HepG2 (cell line): ENCODE measurements around the gene EFL1. TPM values are rescaled to one million over a fixed set of nuclear protein-coding genes. Genes with fewer than 3 reads are reported as not detected.

ENCODE experiments used
- ATAC-seq: fragments of 200-7000 bp; cut with Tn5 transposase; 3 replicates; pipeline ENCODE4 v1.9.1; 2020; ENCODE audit warnings: mild to moderate bottlenecking, moderate library complexity
- BruUV-seq: library from RNA; stranded (reverse); fragments of 400-500 nt; replicated peaks from 2 replicates; lab custom pipeline; 2021; lab: Mats Ljungman, UMichigan
- CTCF ChIA-PET: fragments of 300-600 bp; formaldehyde crosslinking; extraction: SDS; loops from one replicate; lab custom pipeline; 2021; ENCODE audit warnings: low total read pairs, inconsistent platforms, low intra/inter-chr PET ratio; lab: Yijun Ruan, JAX
- POLR2A ChIA-PET: fragments of 350-600 bp; sonication (Branson Sonifier 250); formaldehyde crosslinking; loops from one replicate; lab custom pipeline; 2020; ENCODE audit warnings: antibody characterized with exemption, inconsistent platforms; lab: Yijun Ruan, JAX
- DNase-seq: peaks from one replicate; pipeline ENCODE4 v3.0.0-alpha.2; 2015; ENCODE audit warnings: low spot score
- FAIRE-seq: peaks from 3 replicates; lab custom pipeline; 2011; peaks lifted over from hg19 to GRCh38; lab: Jason Lieb, UNC
- H2AFZ ChIP-seq: one replicate; pipeline ENCODE4 v1.6.1; 2011; ENCODE audit warnings: low read length, inconsistent platforms
- H3K27ac ChIP-seq: fragments of 300-600 bp; 3 replicates; pipeline ENCODE4 v1.8.0; 2011; ENCODE audit warnings: mixed run types, mild to moderate bottlenecking, mixed read lengths, low read length, inconsistent platforms; ENCODE audit not compliant: insufficient read depth; ENCODE audit errors: extremely low read length
- H3K27me3 ChIP-seq, 2 experiments: fragments of 200-600 bp in 1 of 2; 2 replicates in 1 of 2; 3 replicates in 1 of 2; pipeline versions ENCODE4 v1.6.0 to v1.8.0; 2011; ENCODE audit warnings: low read length in 2 of 2, mild to moderate bottlenecking in 2 of 2, moderate library complexity in 2 of 2, inconsistent platforms in 1 of 2; ENCODE audit not compliant: insufficient read depth in 2 of 2, control insufficient read depth in 1 of 2
- H3K36me3 ChIP-seq, 2 experiments: fragments of 200-600 bp in 1 of 2; replicated peaks in 1 of 2; 2 replicates in 1 of 2; 3 replicates in 1 of 2; pipeline versions ENCODE4 v1.5.1 to v1.8.0; 2011; ENCODE audit warnings: low read length in 2 of 2, inconsistent platforms in 1 of 2; ENCODE audit not compliant: insufficient read depth in 2 of 2, control insufficient read depth in 1 of 2
- H3K4me1 ChIP-seq: 2 replicates; pipeline ENCODE4 v1.5.1; 2012; ENCODE audit warnings: low read length, inconsistent platforms; ENCODE audit not compliant: insufficient read depth
- H3K4me2 ChIP-seq: 2 replicates; pipeline ENCODE4 v1.6.0; 2011; ENCODE audit warnings: low read depth, low read length, inconsistent platforms
- H3K4me3 ChIP-seq, 3 experiments: fragments of 200-600 bp in 1 of 3; sonication (generic), shearing (Covaris generic) in 1 of 3; replicated peaks in 1 of 3; 2 replicates each; pipeline ENCODE4 v1.5.1; 2011 to 2016; ENCODE audit warnings: low read length in 3 of 3, inconsistent platforms in 2 of 3, low read depth in 2 of 3, mild to moderate bottlenecking in 2 of 3, control low read depth in 1 of 3, mixed read lengths in 1 of 3; ENCODE audit not compliant: insufficient read depth in 1 of 3
- H3K79me2 ChIP-seq: one replicate; pipeline ENCODE4 v1.6.1; 2011; ENCODE audit warnings: low read length, inconsistent platforms; ENCODE audit not compliant: insufficient read depth
- H3K9ac ChIP-seq: 2 replicates; pipeline ENCODE4 v1.6.0; 2011; ENCODE audit warnings: mild to moderate bottlenecking, low read depth, low read length, inconsistent platforms; ENCODE audit not compliant: insufficient read depth
- H3K9me3 ChIP-seq: 2 replicates; pipeline ENCODE4 v1.5.1; 2012; ENCODE audit warnings: mild to moderate bottlenecking, low read length
- H4K20me1 ChIP-seq: 2 replicates; pipeline ENCODE4 v1.6.0; 2011; ENCODE audit warnings: inconsistent platforms, mild to moderate bottlenecking, low read length, moderate library complexity; ENCODE audit not compliant: insufficient read depth
- BRD4 ChIP-seq: sonication (generic); formaldehyde crosslinking; IDR thresholded peaks from 2 replicates; pipeline ENCODE4 v1.4.0; 2020; ENCODE audit warnings: missing genetic modification reagents
- MEIS1 ChIP-seq: sonication (generic); formaldehyde crosslinking; IDR thresholded peaks from 2 replicates; pipeline ENCODE4 v1.9.0; 2021; ENCODE audit warnings: mild to moderate bottlenecking, missing genetic modification reagents, moderate library complexity, borderline replicate concordance
- RFX1 ChIP-seq: fragments of 450-650 bp; IDR thresholded peaks from 2 replicates; pipeline ENCODE4 v1.6.1; 2017
- ZEB1 ChIP-seq: IDR thresholded peaks from 2 replicates; pipeline ENCODE4 v1.6.1; 2012; ENCODE audit warnings: mild to moderate bottlenecking, low read depth, inconsistent platforms; ENCODE audit not compliant: insufficient replicate concordance
- ZNF263 ChIP-seq: sonication (generic); formaldehyde crosslinking; IDR thresholded peaks from 2 replicates; pipeline ENCODE4 v1.4.0; 2020; ENCODE audit warnings: missing genetic modification reagents
- ZNF652 ChIP-seq: IDR thresholded peaks from 2 replicates; pipeline ENCODE4 v1.6.1; 2016; ENCODE audit warnings: low read depth, borderline replicate concordance
- ZNF713 ChIP-seq: sonication (generic); formaldehyde crosslinking; IDR thresholded peaks from 2 replicates; pipeline ENCODE4 v1.4.0; 2020; ENCODE audit warnings: mild to moderate bottlenecking, missing genetic modification reagents
- WGBS: methylation state at CpG from one replicate; pipeline ENCODE4 v1.1.6; 2017; ENCODE audit warnings: low lambda C conversion rate; 5-methylcytosine and 5-hydroxymethylcytosine counted together
- in situ Hi-C: cut with HindIII; loops from 2 replicates; pipeline ENCODE4 v1.10.0; 2017; ENCODE audit warnings: low pct_unique_long_range_greater_than_20kb; ENCODE audit not compliant: extremely low pct_ligation_motif_present
- intact Hi-C: fragments of 100-400 bp; cut with micrococcal nuclease; formaldehyde crosslinking; loops from one replicate; pipeline ENCODE4 v1.10.0; 2022; ENCODE audit not compliant: unreplicated experiment
- polyA plus RNA-seq, 8 experiments: library from polyadenylated mRNA; depleted of rRNA in 3 of 8; stranded (reverse) in 7 of 8; unstranded in 1 of 8; fragments of >200 nt; fragmentation: Illumina TruSeq in 4 of 8; extraction: Trizol in 4 of 8; gene quantifications; 2 replicates each; pipeline versions ENCODE4 v1.2.1 to v1.2.3, GENCODE V29; 2011 to 2016; ENCODE audit warnings: low read depth in 4 of 8, missing spikeins in 1 of 8, mixed read lengths in 1 of 8; ENCODE audit not compliant: insufficient read depth in 1 of 8
- total RNA-seq, 5 experiments: library from RNA; depleted of rRNA; stranded (reverse); fragments of >200 nt; fragmentation: Illumina TruSeq; extraction: Trizol; gene quantifications; 2 replicates each; pipeline ENCODE4 v1.2.3, GENCODE V29; 2016; ENCODE audit warnings: low read depth in 1 of 5
- TF ChIP-seq, protein P1 (sequence below): sonication (generic); formaldehyde crosslinking; IDR thresholded peaks from 2 replicates; pipeline ENCODE4; 2020; ENCODE audit warnings: missing genetic modification reagents, mild to moderate bottlenecking, borderline replicate concordance
- TF ChIP-seq, protein P2 (sequence below): IDR thresholded peaks from 2 replicates; pipeline ENCODE4 v1.6.1; 2016
- TF ChIP-seq, protein P3 (sequence below): sonication (generic); formaldehyde crosslinking; IDR thresholded peaks from 2 replicates; pipeline ENCODE4 v1.4.0; 2020; ENCODE audit warnings: missing genetic modification reagents, borderline replicate concordance

The EFL1 gene
- total and polyA plus RNA-seq, 2 of the 13 experiments (the other 11 are each of a cell fraction or from before 2014, with no cell fraction given) = 6.4 to 12.0 TPM

- peaks cover 0 to 15% of the 10 kb centered on the region in 2 experiments; a peak in 2 of 5 replicates for H3K27me3 ChIP-seq
- POLR2A ChIA-PET = no interaction called here
- TF ChIP-seq, protein P1, sequence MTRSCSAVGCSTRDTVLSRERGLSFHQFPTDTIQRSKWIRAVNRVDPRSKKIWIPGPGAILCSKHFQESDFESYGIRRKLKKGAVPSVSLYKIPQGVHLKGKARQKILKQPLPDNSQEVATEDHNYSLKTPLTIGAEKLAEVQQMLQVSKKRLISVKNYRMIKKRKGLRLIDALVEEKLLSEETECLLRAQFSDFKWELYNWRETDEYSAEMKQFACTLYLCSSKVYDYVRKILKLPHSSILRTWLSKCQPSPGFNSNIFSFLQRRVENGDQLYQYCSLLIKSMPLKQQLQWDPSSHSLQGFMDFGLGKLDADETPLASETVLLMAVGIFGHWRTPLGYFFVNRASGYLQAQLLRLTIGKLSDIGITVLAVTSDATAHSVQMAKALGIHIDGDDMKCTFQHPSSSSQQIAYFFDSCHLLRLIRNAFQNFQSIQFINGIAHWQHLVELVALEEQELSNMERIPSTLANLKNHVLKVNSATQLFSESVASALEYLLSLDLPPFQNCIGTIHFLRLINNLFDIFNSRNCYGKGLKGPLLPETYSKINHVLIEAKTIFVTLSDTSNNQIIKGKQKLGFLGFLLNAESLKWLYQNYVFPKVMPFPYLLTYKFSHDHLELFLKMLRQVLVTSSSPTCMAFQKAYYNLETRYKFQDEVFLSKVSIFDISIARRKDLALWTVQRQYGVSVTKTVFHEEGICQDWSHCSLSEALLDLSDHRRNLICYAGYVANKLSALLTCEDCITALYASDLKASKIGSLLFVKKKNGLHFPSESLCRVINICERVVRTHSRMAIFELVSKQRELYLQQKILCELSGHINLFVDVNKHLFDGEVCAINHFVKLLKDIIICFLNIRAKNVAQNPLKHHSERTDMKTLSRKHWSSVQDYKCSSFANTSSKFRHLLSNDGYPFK (CRISPR knock-in tag) = no peak
- no peak for TF ChIP-seq ZNF263 (CRISPR knock-in tag)
- H3K27ac ChIP-seq = no peak overlapping the region
- H3K9ac ChIP-seq = no peak overlapping the region
- 6% methylated on average over 10 of the region's 14 CpGs for WGBS
- FAIRE-seq (no peak), ATAC-seq (no peak; the same call in 2 of the 3 replicates), DNase-seq (no peak)
- no peaks in the 10 kb centered on the region for H4K20me1 ChIP-seq
- intact Hi-C loops = no loop called here
- no peaks in the 10 kb centered on the region for H3K9me3 ChIP-seq
- in situ Hi-C loops = no loop called here
- H3K36me3 ChIP-seq = no peaks in the 10 kb centered on the region
- no peaks in the 10 kb centered on the region for H3K79me2 ChIP-seq
- H3K4me1 ChIP-seq = no peaks in the 10 kb centered on the region
- H2AFZ ChIP-seq = no peak overlapping the region
- BruUV-seq = no TSS peak
- no peak overlapping the region for H3K4me2 ChIP-seq
- no peak overlapping the region for H3K4me3 ChIP-seq
- CTCF ChIA-PET = no interaction called here
These were observed 180.4 kb downstream of the EFL1 start for GRCh38 chr15:82081914-82082762.

- Histone ChIP-seq H3K36me3 (no peaks in the 10 kb centered on the region), H2AFZ (no peak overlapping the region), H3K9me3 (no peaks in the 10 kb centered on the region), H3K4me3 (no peak overlapping the region), H3K27me3 (peaks cover 0 to 16% of the 10 kb centered on the region in 2 experiments; a peak in 2 of 5 replicates), H3K9ac (no peak overlapping the region), H3K4me1 (no peaks in the 10 kb centered on the region), H3K79me2 (no peaks in the 10 kb centered on the region), H4K20me1 (no peaks in the 10 kb centered on the region), H3K27ac (no peak overlapping the region), H3K4me2 (no peak overlapping the region)
- FAIRE-seq = no peak
- in situ Hi-C loops (no loop called here), intact Hi-C loops (no loop called here)
- no peak for DNase-seq
- 2% methylated on average over 5 of the region's 6 CpGs for WGBS
- ChIA-PET CTCF (no interaction called here), POLR2A (no interaction called here)
- no TSS peak for BruUV-seq
- no peak for ATAC-seq
- TF ChIP-seq, protein P2, sequence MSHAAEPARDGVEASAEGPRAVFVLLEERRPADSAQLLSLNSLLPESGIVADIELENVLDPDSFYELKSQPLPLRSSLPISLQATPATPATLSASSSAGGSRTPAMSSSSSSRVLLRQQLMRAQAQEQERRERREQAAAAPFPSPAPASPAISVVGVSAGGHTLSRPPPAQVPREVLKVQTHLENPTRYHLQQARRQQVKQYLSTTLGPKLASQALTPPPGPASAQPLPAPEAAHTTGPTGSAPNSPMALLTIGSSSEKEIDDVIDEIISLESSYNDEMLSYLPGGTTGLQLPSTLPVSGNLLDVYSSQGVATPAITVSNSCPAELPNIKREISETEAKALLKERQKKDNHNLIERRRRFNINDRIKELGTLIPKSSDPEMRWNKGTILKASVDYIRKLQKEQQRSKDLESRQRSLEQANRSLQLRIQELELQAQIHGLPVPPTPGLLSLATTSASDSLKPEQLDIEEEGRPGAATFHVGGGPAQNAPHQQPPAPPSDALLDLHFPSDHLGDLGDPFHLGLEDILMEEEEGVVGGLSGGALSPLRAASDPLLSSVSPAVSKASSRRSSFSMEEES = no peak
- TF ChIP-seq ZNF652 (no peak), BRD4 (CRISPR knock-in tag) (no peak), ZEB1 (no peak), RFX1 (no peak), MEIS1 (CRISPR knock-in tag) (no peak), ZNF713 (CRISPR knock-in tag) (no peak)
- TF ChIP-seq, protein P3, sequence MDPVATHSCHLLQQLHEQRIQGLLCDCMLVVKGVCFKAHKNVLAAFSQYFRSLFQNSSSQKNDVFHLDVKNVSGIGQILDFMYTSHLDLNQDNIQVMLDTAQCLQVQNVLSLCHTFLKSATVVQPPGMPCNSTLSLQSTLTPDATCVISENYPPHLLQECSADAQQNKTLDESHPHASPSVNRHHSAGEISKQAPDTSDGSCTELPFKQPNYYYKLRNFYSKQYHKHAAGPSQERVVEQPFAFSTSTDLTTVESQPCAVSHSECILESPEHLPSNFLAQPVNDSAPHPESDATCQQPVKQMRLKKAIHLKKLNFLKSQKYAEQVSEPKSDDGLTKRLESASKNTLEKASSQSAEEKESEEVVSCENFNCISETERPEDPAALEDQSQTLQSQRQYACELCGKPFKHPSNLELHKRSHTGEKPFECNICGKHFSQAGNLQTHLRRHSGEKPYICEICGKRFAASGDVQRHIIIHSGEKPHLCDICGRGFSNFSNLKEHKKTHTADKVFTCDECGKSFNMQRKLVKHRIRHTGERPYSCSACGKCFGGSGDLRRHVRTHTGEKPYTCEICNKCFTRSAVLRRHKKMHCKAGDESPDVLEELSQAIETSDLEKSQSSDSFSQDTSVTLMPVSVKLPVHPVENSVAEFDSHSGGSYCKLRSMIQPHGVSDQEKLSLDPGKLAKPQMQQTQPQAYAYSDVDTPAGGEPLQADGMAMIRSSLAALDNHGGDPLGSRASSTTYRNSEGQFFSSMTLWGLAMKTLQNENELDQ (CRISPR knock-in tag) = no peak
These were observed 181.8 kb downstream of the EFL1 start for GRCh38 chr15:82080774-82081173.
